Uterus (tissue), 4 donors: Measurements from ENCODE around the gene RANBP1. TPM values are rescaled to one million over a fixed set of nuclear protein-coding genes. Genes with fewer than 3 reads are reported as not detected.

Experiments
- DNase-seq, 2 donors: peaks; one replicate each; pipeline ENCODE4 v3.0.0-alpha.2; 2019 to 2020
- H3K27ac ChIP-seq, 2 donors: fragments of 200-600 bp; sonication (generic); 1 replicate in 1 of 2; 2 replicates in 1 of 2; pipeline ENCODE4 v1.5.1; 2016 to 2018
- H3K27me3 ChIP-seq, 2 donors: fragments of 200-600 bp; sonication (generic); one replicate each; pipeline ENCODE4 v1.5.1; 2018 to 2019; ENCODE audit warnings: control low read depth in 1 of 2
- H3K36me3 ChIP-seq, 2 donors: fragments of 200-600 bp; sonication (generic); one replicate each; pipeline ENCODE4 v1.5.1; 2019; ENCODE audit warnings: control low read depth in 1 of 2
- H3K4me1 ChIP-seq, 2 donors: fragments of 200-600 bp; sonication (generic); one replicate each; pipeline ENCODE4 v1.5.1; 2018 to 2019; ENCODE audit warnings: control low read depth in 1 of 2
- H3K4me3 ChIP-seq, 2 donors: fragments of 200-600 bp; sonication (generic); 1 replicate in 1 of 2; 2 replicates in 1 of 2; pipeline ENCODE4 v1.5.1; 2018 to 2019; ENCODE audit warnings: mild to moderate bottlenecking in 1 of 2
- H3K9me3 ChIP-seq, 2 donors: fragments of 200-600 bp; sonication (generic); one replicate each; pipeline ENCODE4 v1.5.1; 2019; ENCODE audit warnings: control low read depth in 1 of 2
- CTCF ChIP-seq, 4 experiments: fragments of 200-600 bp in 2 of 4; fragments of 450-650 bp in 2 of 4; sonication (generic) in 2 of 4; IDR thresholded peaks; one replicate each; pipeline ENCODE4 v1.5.1; 2016 to 2019; ENCODE audit warnings: antibody characterized with exemption in 4 of 4, mild to moderate bottlenecking in 2 of 4, moderate library complexity in 1 of 4
- POLR2A ChIP-seq, 2 donors: fragments of 450-650 bp; IDR thresholded peaks; one replicate each; pipeline ENCODE4 v1.6.1; 2016; ENCODE audit warnings: antibody characterized with exemption in 2 of 2, mild to moderate bottlenecking in 1 of 2, moderate library complexity in 1 of 2
- intact Hi-C: fragments of 100-400 bp; cut with DNase I; formaldehyde crosslinking; loops from one replicate; pipeline ENCODE4 v1.15.1; 2023; ENCODE audit warnings: low total_unique reads
- total RNA-seq, 4 donors: library from RNA; depleted of rRNA in 3 of 4; stranded (reverse); fragments of >200 nt in 3 of 4; gene quantifications; one replicate each; pipeline versions ENCODE4 v1.1.0 to v1.2.4, GENCODE V29; 2014 to 2023
- donor health status: DM: yes; HTN: yes; CAD: no.

The RANBP1 gene
- total RNA-seq, 4 donors from 2014 or later, result 57.6 to 233 (median 135) TPM

GRCh38 chr22:20071524-20071972 lies 44.4 kb upstream of the RANBP1 start:
- Histone ChIP-seq H3K27ac (no peak overlapping the region), H3K4me3 (no peak overlapping the region), H3K27me3 (no peaks in the 10 kb centered on the region), H3K9me3 (no peaks in the 10 kb centered on the region), H3K4me1 (no peaks in the 10 kb centered on the region), H3K36me3 (no peaks in the 10 kb centered on the region)
- intact Hi-C loops, result no loop called here
- TF ChIP-seq CTCF (IDR thresholded peaks at IDR 0.05), result no peak
- no peak for DNase-seq

- Histone ChIP-seq H3K27me3 (no peaks in the 10 kb centered on the region), H3K27ac (no peak overlapping the region), H3K4me1 (peaks cover 0 to 7% of the 10 kb centered on the region in 2 donors), H3K9me3 (no peaks in the 10 kb centered on the region), H3K4me3 (no peak overlapping the region), H3K36me3 (no peaks in the 10 kb centered on the region)
- DNase-seq, result no peak
- intact Hi-C loops, result no loop called here
- TF ChIP-seq CTCF (IDR thresholded peaks at IDR 0.05), result no peak
- no peak for TF ChIP-seq POLR2A (IDR thresholded peaks at IDR 0.05)
These were observed 39.2 kb upstream of the RANBP1 start for GRCh38 chr22:20076627-20077172.

- Histone ChIP-seq H3K9me3 (no peaks in the 10 kb centered on the region), H3K27ac (peak within 1 kb of the TSS; percentile 88 to 89), H3K27me3 (no peaks in the 10 kb centered on the region), H3K36me3 (no peaks in the 10 kb centered on the region), H3K4me3 (peak within 1 kb of the TSS; percentile 80 to 87), H3K4me1 (peaks cover 0 to 30% of the 10 kb centered on the region in 2 donors)
- peak in 2 of 4 experiments; percentile 16 to 19 for TF ChIP-seq CTCF (IDR thresholded peaks at IDR 0.05)
- peak; percentile 41 to 64 for TF ChIP-seq POLR2A (IDR thresholded peaks at IDR 0.05)
- DNase-seq, result peak; percentile 90 to 94
- intact Hi-C loops, result no loop called here
These were observed 36.0 kb upstream of the RANBP1 start, which contains the start of gene DGCR8 for GRCh38 chr22:20079745-20080444. TSS of gene DGCR8 (plus strand) at chr22:20080241. CDS start at chr22:20085964, 5,723 bp downstream.

GRCh38 chr22:20080445-20080775 lies 35.5 kb upstream of the RANBP1 start:
- DNase-seq, result peak; percentile 40 to 54
- Histone ChIP-seq H3K27ac (peak overlapping the region; percentile 88 to 89), H3K4me3 (peak overlapping the region; percentile 80 to 87), H3K9me3 (no peaks in the 10 kb centered on the region), H3K27me3 (no peaks in the 10 kb centered on the region), H3K4me1 (peaks cover 0 to 32% of the 10 kb centered on the region in 2 donors), H3K36me3 (no peaks in the 10 kb centered on the region)
- TF ChIP-seq POLR2A (IDR thresholded peaks at IDR 0.05) (no peak), CTCF (IDR thresholded peaks at IDR 0.05) (no peak)
- intact Hi-C loops, result no loop called here
